SH-SY5Y (cell line): ENCODE results near the gene FBLIM1.
"Not testable (repeated sequence)": the region's sequence is repeated elsewhere in the genome, so short reads cannot be mapped to it uniquely, and the experiment has no call there.

Experiments used
- GATA2 ChIP-seq: IDR thresholded peaks from 2 replicates; pipeline ENCODE4 v1.6.1; 2011; ENCODE audit warnings: mild to moderate bottlenecking, low read depth, low read length
- GATA3 ChIP-seq: IDR thresholded peaks from 2 replicates; pipeline ENCODE4 v1.6.1; 2011; ENCODE audit warnings: low read depth, mild to moderate bottlenecking, low read length, moderate library complexity

The FBLIM1 gene

GRCh38 chr1:15786581-15786980 is 28.0 kb downstream of the FBLIM1 start:
- TF ChIP-seq GATA3 (no peak), GATA2 (no peak)

DNA sequence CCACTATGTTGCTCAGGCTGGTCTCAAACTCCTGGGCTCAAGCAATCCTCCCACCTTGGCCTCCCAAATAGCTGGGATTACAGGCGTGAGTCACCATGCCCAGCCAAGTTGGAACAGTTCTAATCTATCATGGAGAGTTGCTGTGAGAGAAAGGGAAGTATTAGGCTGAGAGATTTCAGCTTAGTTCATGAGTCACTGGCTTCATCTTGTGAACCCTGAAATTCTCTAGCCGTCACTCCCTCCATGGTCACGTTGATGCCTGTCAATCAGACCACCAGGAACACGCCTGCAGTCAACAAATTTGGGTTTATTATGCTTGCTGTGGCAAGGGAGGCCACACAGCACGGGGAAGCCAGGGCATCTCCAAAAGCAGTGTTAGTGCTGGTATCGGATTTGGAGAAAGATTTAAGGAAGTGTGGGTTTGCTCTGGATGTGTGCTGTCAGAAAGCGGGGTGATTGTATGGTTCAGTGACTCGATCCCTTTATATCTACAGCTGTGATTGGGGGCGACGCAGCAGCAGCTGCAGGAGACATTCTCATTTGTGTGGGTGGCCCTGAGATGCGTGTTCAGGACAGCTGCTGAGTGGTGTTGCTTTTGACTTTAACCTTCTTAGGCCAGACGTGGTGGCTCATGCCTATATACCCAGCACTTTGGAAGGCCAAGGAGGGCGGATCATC is 30.2 kb downstream of the FBLIM1 start:
- no peak for TF ChIP-seq GATA3
- no peak for TF ChIP-seq GATA2

DNA sequence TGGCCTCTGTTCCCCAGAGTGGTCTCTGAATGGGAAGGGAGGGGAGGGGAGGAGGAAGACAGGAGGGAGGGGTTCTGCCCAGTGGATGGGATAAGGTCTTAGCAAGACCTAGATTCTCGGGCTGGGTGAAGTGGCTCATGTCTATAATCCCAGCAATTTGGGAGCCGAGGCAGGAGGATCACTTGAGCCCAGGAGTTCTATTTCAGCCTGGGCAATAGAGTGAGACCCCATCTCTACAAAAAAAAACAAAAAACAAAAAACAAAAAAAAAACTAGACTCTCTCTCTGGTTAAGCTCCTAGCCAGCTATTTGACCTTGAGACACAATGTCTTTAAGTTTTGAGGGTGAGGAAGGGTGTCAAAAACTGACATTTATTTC is 37.5 kb downstream of the FBLIM1 start:
- no peak for TF ChIP-seq GATA3
- no peak for TF ChIP-seq GATA2

DNA sequence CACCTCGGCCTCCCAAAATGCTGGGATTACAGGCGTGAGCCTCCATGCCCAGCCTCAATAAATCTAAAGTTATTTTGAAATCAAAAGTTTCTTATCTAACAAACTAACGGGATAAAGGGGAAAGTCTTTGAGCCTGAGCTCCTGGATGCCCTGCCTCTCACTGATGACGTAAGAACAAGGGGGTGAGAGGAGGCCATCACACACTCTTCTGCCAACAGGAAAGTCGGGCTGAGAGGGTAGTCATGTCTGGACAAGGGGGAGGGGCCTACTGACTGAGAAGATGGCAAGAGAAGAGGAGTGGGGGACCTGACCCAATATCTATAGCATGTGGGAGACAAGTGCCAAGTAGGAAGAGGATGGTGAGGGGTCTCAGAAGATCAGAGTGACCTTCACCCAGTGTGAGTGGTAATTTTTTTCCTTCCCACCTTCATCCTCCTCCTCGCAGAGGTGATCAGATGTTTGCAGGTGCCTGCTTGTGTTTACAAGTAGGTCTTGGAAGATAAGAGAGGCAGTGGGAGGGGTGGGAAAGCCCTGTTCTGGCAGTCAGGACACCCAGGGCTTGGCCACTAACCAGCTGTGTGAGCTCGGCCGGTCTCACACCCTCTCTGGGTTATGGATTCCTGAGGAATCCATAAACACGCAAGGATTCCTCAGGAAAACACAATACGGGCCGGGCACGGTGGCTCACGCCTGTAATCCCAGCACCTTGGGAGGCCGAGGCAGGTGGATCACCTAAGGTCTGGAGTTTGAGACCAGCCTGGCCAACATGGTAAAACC is 39.2 kb downstream of the FBLIM1 start:
- TF ChIP-seq GATA2 (no peak), GATA3 (no peak)

GRCh38 chr1:15799004-15799867 is 40.6 kb downstream of the FBLIM1 start:
- no peak for TF ChIP-seq GATA3
- no peak for TF ChIP-seq GATA2

- TF ChIP-seq GATA2 (peak; percentile 93), GATA3 (no peak)
These were observed 41.6 kb downstream of the FBLIM1 start for GRCh38 chr1:15799928-15800835.

DNA sequence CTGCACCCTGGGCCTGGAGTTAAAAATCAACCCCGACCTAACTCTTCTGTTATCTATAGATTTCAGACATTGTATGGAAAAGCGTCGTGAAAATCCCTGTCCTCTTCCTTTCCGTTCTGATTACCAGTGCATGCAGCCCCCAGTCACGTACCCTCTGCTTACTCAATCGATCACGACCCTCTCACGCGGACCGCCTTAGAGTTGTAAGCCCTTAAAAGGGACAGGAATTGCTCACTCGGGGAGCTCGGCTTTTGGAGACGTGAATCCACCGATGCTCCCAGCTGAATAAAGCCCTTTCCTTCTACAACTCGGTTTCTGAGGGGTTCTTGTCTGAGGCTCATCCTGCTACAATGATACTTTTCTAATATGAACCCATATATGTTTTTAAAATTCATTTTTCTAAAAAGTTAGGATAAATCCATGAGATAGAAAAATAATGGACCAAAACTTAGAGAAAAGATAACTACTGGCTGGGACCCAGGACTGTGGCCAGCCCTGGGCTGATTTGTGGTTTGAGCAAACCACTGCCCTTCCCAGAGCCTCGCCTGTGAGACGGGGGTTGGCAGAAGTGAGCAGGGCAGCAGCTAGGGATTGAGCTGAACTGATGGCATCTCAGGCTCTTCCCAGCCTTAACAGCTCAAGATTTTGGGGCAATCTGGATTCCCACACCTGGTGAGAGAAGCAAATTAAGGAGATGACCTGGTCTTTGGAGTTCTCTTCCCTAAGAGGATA is 43.8 kb downstream of the FBLIM1 start:
- TF ChIP-seq GATA2 (no peak), GATA3 (no peak)

GRCh38 chr1:15803380-15803779 is 44.8 kb downstream of the FBLIM1 start:
- TF ChIP-seq GATA3 (no peak), GATA2 (no peak)

- TF ChIP-seq GATA2 (no peak), GATA3 (no peak)
These were observed 45.5 kb downstream of the FBLIM1 start for GRCh38 chr1:15804060-15804459.

GRCh38 chr1:15807121-15807520 is 48.5 kb downstream of the FBLIM1 start:
- TF ChIP-seq GATA2 (no peak), GATA3 (no peak)

DNA sequence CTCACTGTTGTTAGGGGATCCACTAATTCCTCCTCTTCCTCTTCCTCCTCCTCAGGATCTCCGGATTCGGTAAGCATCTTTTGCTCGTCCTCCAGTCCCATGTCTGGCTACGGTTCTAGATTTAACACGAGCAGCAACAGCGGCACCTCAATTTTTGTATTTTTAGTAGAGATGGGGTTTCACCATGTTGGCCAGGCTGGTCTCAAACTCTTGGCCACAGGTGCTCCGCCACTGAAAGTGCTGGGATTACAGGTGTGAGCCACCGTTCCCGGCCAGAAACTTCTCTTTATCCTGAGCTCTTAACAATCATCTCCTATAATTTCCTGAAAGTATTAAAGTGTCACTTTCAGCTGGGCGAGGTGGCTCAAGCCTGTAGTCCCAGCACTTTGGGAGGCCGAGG is 49.0 kb downstream of the FBLIM1 start, which contains the start of gene UQCRHL:
UQCRHL (minus strand) TSS at position 101 of the 400 bp plus-strand sequence; CDS start at position 101, 0 bp downstream.
- not testable (repeated sequence) for TF ChIP-seq GATA3, GATA2

DNA sequence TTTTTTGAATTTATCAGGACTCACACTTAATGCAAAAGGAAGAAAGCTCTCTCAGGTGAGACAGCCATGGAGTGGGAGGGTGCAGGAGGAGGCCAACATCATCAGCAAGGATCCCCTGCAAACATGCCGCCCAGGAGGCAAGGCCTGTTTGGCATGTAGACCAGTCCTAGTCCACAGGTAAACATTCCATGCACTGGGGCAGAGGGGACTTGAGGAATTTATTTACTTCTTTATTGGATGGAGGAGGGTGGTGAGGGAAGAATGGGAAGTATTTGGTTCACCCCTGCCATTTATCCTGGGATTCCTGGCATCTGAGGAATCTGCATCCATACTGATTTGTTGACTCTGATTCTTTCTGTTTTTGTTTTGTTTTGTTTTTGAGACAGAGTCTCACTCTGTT is 50.4 kb downstream of the FBLIM1 start:
- no peak for TF ChIP-seq GATA2
- no peak for TF ChIP-seq GATA3

- TF ChIP-seq GATA3 (no peak), GATA2 (no peak)
These were observed 51.5 kb downstream of the FBLIM1 start for GRCh38 chr1:15810073-15810472.

DNA sequence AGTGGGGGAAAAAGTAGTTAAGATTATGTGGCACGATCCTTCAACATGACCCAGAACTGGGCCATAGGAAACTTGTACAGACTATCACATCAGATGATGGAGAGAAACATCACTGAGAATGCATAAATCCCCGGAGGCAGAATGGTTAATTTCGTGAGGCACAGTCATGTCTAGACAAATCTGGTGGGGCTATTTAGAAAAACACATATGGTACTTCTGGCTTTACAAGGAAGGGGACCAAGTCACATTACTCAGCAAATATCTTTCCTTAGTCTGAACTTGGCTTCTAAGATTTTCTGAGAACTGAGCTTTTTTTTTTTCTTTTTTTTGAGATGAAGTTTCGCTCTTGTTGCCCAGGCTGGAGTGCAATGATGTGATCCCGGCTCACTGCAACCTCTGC is 58.1 kb downstream of the FBLIM1 start:
- TF ChIP-seq GATA3 (no peak), GATA2 (no peak)
